NCI-H146 treated with DMSO at 0.1 percent for 48 hours (cell line): ENCODE measurements around the gene CARHSP1.
"Not testable (repeated sequence)": the region's sequence is repeated elsewhere in the genome, so short reads cannot be mapped to it uniquely, and the experiment has no call there.

ENCODE experiments used
- DNase-seq: peaks from one replicate; lab custom pipeline; 2025; ENCODE audit not compliant: unreplicated experiment; lab: John Stamatoyannopoulos, UW

Gene CARHSP1

DNA sequence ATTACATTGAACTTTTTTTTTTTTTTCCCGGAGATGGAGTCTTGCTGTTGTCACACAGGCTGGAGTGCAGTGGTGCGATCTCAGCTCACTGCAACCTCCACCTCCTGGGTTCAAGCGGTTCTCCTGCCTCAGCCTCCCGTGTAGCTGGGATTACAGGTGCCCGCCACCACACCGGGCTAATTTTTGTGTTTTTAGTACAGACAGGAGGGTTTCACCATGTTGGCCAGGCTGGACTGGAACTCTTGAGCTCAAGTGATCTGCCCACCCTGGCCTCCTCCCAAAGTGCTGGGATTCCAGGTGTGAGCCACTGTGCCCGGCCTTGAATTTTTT lies 5.0 kb upstream of the CARHSP1 start:
- not testable (repeated sequence) for DNase-seq

DNA sequence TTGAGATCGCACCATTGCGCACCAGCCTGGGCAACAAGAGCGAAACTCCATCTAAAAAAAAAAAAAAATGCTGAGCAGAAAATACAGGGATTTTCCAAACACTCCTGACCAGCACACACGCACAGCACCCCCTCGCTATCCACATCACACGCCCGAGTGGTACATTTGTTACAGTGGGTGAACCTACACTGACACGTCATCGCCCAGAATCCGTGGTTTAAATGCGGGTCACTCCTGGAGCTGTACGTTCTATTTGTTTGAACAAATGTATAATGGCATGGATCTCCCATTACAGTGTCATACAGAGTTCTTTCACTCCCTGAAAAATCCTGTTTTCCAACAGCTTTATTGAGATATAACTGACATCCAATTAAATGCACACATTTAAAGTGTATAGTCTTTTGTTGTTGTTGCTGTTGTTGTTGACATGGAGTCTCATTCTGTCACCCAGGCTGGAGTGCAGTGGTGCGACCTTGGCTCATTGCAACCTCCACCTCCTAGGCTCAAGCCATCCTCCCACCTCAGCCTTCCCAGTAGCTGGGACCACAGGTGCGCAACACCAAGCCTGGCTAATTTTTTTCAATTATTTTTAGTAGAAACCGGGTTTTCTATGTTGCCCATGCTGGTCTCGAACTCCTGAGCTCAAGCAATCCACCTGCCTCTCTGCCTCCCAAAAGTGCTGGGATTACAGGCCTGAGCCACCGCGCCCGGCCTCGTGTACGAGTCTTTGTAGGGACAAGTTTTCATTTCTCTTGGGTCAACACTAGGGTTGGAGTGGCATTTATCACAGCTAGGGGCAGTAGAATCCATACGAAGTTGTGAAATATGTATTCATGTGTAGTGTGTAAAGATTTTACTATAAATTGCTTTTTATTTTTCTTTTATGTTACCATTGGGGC lies 4.4 kb upstream of the CARHSP1 start:
- DNase-seq, result no peak

DNA sequence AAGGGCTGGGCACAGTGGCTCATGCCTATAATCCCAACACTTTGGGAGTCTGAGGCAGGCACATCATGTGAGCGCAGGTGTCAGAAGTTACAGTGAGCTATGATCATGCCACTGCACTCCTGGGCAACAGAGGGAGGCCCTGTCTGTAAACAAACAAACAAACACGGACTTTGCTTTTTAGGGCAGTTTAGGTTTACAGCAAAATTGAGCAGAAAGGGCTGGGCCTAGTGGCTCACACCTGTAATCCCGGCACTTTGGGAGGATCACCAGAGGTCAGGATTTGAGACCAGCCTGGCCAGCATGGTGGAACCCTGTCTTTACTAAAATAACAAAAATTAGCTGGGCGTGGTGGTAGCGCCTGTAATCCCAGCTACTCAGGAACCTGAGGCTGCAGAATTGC lies 3.3 kb upstream of the CARHSP1 start:
- no peak for DNase-seq

DNA sequence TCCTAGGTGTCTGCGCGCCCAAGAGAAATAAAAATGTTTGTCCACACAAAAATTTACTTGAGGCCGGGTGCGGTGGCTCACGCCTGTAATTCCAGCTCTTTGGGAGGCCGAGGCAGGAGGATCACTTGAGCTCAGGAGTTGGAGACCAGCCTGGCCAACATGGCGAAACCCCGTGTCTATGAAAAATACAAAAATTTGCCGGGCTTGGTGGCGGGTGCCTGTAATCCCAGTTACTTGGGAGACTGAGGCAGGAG lies 1.1 kb upstream of the CARHSP1 start:
- not testable (repeated sequence) for DNase-seq

DNA sequence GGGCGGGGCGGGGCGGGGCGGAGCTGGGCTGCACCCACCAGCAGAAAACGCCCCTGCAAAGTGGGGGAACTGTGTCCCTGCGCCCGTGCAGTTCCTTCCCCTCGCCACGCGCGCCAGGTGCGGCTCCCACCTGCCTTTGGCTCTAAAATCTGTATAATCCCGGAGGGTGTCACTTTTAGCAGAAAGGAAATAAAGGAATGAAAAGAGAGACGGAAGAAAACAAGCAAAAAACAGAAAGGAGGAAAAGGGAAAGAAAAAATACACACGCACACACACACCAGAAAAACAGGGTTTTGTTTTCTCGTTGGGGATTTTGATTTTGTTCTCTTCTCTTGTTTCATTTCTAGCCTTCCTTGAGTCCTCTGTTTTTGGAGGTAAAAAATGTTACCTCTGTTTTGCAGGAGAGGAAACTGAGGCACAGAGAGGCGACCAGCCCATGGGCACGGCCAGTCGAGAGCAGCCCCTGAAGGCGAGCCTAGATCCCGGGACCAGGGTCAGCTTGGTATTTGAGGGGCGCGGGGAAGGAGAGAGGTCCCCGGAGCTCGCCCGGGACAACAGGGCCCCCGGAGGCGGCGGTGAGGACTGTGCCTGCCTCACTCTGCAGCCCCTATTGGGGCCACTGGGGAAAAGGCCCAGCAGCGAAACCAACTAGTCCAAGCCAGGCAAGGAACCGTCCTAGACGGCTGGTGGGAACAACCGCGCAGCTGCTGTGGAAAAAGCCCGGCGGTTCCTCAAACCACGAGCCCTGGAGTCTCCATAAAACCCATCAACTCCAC lies 594 bp upstream of the CARHSP1 start:
- DNase-seq, result no peak

DNA sequence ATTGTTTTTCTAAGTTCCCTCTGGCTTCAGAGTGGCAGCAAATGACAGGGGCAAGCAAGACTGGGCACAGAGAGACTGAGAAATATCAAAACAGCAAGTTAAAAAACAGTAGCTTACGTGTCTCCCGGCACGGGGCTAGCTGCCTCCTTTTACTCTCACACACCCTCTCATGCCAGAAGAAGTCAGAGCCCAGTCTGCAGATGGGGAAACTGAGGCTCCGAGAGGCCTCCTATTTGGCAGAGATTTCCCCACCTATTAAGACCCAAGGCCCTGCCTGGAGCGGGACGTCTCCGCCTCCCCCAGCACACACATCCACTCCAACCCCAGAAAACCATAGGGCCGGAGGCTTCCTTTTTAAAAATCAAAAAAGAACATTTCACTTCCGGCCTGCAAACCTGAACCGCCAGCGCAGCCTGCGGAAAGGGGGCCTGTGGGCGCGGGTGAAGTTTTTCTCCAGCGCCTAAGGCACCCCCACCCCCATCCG lies 832 bp downstream of the CARHSP1 start:
- DNase-seq, result no peak

DNA sequence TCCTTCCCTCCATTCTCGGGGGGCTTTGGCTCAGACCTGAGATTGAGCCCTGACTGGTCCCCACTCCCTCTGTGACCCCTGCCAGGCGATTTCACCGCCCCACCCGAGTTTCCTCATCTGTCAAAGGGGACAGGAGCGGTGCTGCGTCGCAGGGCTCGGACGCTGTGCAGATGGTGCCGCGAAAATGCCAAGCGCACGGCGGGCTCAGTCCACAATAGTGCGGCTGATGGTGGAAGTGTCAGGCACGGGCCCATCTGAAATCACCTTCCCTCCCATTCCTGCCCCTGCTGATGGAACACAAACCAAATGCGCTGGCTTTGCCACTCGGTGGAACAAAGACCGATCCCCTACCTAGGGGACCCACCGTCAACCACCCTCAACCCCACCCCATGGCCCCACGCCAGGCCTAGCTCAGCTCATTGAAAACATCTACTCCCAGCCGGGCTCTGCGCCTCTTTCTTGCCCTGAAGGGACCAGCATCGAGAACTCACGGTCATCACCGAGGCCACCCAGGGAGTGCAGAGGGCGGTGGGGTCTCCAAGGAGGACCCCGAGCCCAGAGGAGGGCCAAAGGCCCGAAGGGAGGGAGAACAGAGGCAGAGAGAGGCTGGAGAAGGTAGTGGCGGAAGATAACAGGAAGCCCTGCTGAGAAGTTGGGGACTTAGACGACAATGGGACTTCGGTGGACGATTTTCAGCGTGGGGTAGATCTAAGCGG lies 1.4 kb downstream of the CARHSP1 start:
- no peak for DNase-seq

DNA sequence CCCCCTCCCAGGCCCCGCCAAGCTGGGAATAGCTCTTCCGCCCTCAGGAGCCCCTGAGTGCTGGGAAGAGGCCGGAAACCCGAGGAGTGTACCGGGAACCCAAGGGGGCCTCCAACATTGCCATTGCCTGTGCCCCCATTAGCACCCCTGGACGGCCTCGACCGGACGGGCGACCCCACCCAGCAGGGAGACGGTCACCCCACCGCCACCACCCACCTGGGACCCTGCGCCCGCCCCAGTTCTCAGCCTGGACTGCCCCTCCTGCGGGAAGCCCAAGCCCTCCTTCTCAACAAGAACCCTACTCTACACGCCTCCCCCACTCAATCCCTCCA lies 2.0 kb downstream of the CARHSP1 start:
- DNase-seq, result no peak

DNA sequence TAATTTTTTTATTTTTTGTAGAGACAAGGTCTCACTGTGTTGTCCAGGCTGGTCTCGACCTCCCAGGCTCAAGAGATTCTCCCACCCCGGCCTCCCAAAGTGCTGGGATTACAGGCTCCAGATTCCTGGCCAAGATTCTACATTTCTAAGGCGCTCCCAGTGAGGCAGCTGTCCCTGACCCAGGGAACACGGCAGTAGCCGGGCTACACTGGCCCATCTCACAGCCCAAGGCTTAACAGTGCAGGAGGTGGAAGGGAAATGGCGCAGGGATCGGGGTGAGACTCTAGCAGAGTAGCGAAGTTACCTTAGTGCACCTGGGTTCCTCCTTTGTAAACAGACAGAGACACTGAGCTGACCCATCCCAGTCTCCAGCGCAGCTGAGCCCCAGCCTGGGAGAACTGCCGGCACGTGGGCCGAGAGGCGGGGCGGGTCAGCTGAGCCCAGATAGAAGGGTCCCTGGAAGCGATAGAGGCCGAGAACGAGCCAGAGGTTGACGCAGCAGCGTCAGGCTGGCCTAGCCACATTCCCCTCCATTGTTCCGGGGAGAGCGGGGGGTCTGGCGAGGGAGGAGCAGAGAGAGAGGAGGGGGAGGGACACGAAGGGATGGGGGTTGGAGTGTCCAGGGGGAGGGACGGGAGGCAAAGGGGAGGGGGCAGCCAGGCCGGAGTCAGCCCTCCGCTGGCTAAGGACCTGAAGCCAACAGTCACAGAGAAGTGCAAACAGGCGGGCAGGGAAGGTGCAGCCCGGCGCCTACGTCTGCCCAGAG lies 2.5 kb downstream of the CARHSP1 start:
- no peak for DNase-seq

DNA sequence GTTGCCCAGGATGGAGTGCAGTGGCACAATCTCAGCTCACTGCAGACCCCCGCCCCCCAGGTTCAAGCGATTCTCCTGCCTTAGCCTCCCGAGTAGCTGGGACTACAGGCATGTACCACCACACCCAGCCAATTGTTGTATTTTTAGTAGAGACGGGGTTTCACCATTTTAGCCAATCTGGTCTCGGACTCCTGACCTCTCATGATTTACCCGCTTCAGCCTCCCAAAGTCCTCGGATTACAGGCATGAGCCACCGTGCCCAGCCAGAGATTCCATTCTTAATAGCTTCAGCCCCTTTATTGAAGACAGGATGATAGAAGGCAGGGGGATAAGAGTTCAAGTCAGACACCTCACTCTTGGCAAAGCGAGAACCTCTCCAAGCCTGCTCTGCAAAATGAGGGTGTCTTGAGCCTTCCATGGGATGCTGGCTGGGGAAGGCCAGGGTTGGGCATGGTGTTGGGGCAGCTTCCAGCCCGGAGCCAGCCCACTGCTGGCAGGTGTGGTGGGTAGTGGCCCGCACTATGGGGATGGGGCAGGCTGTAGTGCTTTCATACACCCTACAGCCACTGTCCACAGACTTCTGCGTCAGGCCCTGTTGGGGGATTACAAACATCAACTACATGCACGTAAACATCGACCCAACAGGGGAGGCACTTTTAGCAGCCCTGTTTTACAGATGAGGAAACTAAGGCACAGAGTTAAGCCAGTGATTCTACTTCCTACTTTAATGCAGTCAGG lies 3.5 kb downstream of the CARHSP1 start:
- DNase-seq, result no peak

DNA sequence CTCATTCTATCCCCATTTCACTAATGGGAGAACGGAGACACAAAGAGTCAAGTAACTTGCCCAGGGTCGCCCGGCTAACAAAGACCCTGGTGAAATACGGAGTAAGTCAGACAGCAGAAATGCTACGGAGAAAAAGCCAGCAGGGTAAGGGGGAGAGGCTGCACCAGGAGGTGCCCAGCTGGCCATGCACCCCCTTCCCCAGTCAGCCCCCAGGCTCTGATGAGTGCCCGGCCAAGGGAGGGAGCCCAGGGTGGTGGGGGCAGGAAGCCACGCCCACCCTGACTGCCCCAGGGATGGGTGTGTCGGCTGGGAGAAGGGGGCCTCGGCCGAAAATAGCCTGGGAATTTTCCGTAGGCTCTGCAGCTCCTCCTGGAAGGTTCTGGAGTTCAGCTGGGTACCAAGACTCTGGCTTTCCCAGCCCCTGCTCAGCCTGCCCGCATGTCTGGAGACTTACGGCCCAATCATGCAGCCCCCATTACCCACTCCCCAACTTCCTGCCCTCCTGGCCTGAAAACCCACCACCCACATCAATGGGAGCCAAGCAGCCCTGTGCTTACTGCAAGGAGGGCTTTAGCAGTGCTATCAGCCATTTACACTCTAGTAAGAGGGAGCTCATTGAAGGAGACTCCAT lies 4.2 kb downstream of the CARHSP1 start:
- DNase-seq, result no peak

DNA sequence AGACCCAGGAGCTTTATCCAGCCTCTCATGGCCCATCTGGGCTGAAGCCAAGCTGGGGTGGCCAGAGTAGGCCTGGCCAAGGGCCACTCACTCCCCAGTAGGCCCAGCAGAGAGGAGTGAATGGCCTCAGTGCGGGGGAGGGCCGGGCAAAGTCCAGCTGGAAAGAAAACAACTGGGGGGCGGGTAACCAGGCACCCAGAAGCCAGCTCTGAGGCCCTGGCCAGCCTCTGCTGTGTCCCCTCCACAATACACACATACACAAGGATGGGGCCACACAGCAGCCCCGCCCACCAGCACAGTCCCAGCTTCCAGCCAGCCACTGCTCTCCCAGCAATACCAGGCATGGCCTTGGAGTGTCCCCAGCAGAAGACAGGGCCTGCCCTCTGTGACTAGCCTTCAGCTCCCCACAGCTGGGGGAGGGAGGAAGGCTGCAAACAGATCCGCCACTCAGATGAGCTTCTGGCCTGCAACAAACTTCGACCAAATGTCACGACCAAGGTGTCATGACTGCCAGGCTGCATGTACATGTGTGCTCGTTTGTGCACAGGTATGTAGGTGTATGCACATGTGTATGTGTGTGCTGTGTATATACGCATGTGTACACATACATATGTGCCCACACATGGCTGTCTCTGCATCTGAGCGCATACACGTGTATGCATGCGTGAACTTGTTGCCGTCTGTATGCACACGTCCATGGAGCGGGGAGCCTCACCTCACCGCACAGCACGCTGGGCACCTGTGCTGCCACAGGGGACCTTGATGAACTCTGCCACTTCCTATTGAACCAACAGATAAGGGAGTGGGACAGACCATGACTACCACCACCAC lies 5.0 kb downstream of the CARHSP1 start:
- DNase-seq, result no peak

DNA sequence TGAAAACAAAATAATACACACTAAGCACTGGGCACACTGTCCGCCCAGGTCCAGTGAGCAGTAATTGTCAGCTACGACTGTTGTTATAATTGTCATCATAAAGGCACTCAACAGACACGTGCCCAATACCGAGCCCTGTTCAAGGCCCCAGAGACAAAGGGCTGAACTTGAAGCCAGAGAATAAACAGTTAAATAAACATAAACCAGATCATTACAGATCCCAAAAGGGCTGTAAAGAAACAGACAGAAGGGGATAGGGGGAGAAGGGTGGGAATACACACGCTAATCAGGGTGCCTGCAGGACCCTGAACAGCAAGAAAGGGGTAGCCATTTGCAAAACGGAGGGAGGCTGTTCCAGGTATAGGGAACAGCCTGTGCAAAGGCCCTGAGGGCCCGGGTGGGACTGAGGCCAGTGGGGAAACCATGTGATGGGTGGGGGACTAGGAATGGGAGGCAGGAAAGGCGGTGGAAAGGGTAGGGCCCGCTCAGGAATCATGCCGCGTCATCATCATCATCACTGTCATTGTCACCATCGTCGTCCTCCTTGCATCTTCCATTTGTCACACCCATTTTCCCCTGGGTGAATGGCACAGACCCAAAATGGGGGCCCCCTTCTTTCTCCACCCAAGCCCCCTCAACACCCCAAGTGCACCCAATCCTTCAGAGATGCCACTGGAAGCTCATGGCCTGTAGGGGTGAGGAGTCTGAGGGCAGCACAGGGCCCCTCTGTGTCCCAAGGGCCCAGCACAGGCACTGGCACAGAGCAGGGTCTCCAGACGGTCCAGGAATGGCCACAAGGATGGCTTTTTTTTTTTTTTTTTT lies 6.3 kb downstream of the CARHSP1 start:
- no peak for DNase-seq

DNA sequence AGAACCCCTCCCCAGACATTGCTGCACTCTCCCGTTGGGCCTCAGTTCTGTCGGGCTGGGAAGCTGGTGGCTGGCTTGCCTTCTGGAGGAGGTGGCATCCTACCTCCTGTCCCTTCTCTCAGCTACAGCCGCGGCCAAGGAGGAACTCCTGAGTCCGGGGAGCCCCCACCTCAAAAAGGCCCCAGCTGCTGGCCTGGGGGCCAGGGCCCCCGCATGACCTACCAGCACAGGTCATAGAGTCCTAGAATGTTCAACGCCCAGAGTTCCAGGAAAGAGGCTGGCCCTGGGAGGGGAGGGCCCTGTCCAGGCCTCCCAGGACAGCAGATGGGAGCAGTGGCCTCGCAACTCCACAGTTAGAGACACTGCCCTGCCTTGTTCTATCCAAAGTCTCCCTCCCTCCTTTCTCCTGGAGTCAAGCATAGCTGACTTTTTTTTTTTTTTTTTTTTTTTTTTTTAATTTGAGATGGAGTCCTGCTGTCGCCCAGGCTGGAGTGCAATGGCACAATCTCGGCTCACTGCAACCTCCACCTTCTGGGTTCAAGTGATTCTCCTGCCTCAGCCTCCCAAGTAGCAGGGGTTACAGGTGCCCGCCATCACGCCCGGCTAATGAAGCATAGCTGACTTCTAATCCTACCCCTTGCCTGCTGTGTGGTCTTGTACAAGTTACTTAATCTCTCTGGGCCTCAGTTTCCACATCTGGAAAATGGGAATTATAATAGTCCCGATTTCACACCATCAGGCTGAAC lies 7.1 kb downstream of the CARHSP1 start:
- no peak for DNase-seq

DNA sequence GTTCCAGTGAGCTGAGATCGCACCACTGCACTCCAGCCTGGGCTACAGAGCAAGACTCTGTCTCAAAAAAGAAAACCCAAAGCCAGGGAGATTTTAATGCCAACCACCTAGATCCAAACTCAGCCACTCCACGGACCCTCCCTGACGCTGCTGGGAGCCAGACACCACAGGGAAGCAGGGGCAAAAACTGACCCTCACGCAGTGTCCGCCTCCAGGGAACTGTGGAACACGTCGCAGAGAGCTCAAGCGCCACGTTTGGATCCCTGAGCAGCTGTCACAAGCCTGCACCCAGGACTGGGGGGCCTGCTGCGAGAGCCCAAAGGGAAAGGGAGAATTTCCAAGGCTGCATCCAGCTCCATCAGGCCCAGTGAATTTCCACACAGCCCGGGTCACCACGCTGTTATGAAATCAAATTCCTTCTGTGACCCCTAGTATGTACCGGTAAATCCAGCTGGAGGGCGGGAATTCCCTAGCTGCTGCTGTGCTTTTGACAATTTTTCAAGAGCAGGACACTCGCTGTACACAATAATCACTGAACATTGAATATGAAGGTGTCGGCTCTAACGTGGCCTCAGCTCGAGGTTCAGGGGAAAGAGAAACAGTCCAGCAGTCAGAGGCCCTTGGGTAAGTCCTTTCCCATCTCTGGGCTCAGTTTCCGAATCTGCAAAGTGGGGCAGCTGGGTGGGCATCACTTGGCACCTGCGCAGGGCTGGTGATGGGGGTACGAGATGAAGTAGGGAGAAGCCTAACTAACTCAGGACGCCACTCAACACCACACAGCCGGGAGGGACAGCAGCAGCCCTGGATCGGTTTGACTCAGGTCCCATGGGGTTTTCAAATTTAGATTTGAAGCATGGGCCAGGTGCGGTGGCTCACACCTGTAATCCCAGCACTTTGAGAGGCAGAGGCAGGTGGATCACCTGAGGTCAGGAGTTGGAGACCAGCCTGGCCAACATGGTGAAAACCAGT lies 8.6 kb downstream of the CARHSP1 start:
- no peak for DNase-seq
